HepG2 (cell line): ENCODE results near the gene PTEN. TPM values are rescaled to one million over a fixed set of nuclear protein-coding genes. Genes with fewer than 3 reads are reported as not detected.
A peak's percentile ranks its signal among the peaks of the same experiment; 100 is the strongest.

Experiments
- ARHGAP35 ChIP-seq: sonication (generic); formaldehyde crosslinking; IDR thresholded peaks from 2 replicates; pipeline ENCODE4 v1.9.0; 2022; ENCODE audit warnings: mild to moderate bottlenecking, inconsistent platforms, moderate library complexity, missing genetic modification reagents, borderline replicate concordance
- ARID2 ChIP-seq: sonication (generic); formaldehyde crosslinking; IDR thresholded peaks from 2 replicates; pipeline ENCODE4 v1.8.1; 2022; ENCODE audit warnings: mild to moderate bottlenecking, missing genetic modification reagents, borderline replicate concordance
- HMG20B ChIP-seq: conservative IDR thresholded peaks from 2 replicates; pipeline ENCODE4 v1.6.1; 2016; ENCODE audit warnings: missing genetic modification reagents, missing compliant biosample characterization
- HNRNPLL ChIP-seq: fragments of 200-400 bp; formaldehyde crosslinking; IDR thresholded peaks from 2 replicates; pipeline ENCODE4 v1.6.1; 2017; ENCODE audit warnings: mild to moderate bottlenecking, low read depth, low read length; ENCODE audit not compliant: poor library complexity, severe bottlenecking
- MAF1 ChIP-seq: sonication (generic); formaldehyde crosslinking; IDR thresholded peaks from 2 replicates; pipeline ENCODE4 v1.5.0; 2020; ENCODE audit warnings: missing genetic modification reagents, borderline replicate concordance
- NR2F6 ChIP-seq, 2 experiments: IDR thresholded peaks; 2 replicates each; pipeline ENCODE4 v1.6.1; 2016; ENCODE audit warnings: antibody characterized with exemption in 1 of 2, mild to moderate bottlenecking in 1 of 2
- PHF8 ChIP-seq: sonication (generic); formaldehyde crosslinking; IDR thresholded peaks from 2 replicates; pipeline ENCODE4 v1.5.0; 2020; ENCODE audit warnings: missing genetic modification reagents
- SAP130 ChIP-seq: IDR thresholded peaks from 2 replicates; pipeline ENCODE4 v1.6.1; 2016; ENCODE audit warnings: low read depth
- SIX4 ChIP-seq: sonication (generic); formaldehyde crosslinking; IDR thresholded peaks from 2 replicates; pipeline ENCODE4 v1.4.0; 2020; ENCODE audit warnings: missing genetic modification reagents
- THYN1 ChIP-seq: sonication (generic); formaldehyde crosslinking; IDR thresholded peaks from 2 replicates; pipeline ENCODE4 v1.8.1; 2023; ENCODE audit warnings: low read depth, mild to moderate bottlenecking, moderate library complexity, missing genetic modification reagents, borderline replicate concordance
- ZBTB38 ChIP-seq: sonication (generic); formaldehyde crosslinking; IDR thresholded peaks from 2 replicates; pipeline ENCODE4 v1.5.1; 2020; ENCODE audit warnings: mild to moderate bottlenecking, missing genetic modification reagents
- ZFAT ChIP-seq: sonication (generic); formaldehyde crosslinking; conservative IDR thresholded peaks from 2 replicates; pipeline ENCODE4 v1.8.1; 2023; ENCODE audit warnings: missing genetic modification reagents, inconsistent platforms
- ZNF326 ChIP-seq: sonication (generic); formaldehyde crosslinking; IDR thresholded peaks from 2 replicates; pipeline ENCODE4 v1.4.0; 2020; ENCODE audit warnings: missing genetic modification reagents, borderline replicate concordance
- ZNF501 ChIP-seq: sonication (generic); formaldehyde crosslinking; IDR thresholded peaks from 2 replicates; pipeline ENCODE4 v1.5.1; 2020; ENCODE audit warnings: mild to moderate bottlenecking, moderate library complexity, missing genetic modification reagents
- ZNF780A ChIP-seq: sonication (generic); formaldehyde crosslinking; IDR thresholded peaks from 2 replicates; pipeline ENCODE4 v1.8.0; 2022; ENCODE audit warnings: mild to moderate bottlenecking, missing genetic modification reagents, moderate library complexity
- polyA plus RNA-seq, 8 experiments: library from polyadenylated mRNA; depleted of rRNA in 3 of 8; stranded (reverse) in 7 of 8; unstranded in 1 of 8; fragments of >200 nt; fragmentation: Illumina TruSeq in 4 of 8; extraction: Trizol in 4 of 8; gene quantifications; 2 replicates each; pipeline versions ENCODE4 v1.2.1 to v1.2.3, GENCODE V29; 2011 to 2016; ENCODE audit warnings: low read depth in 4 of 8, missing spikeins in 1 of 8, mixed read lengths in 1 of 8; ENCODE audit not compliant: insufficient read depth in 1 of 8
- total RNA-seq, 5 experiments: library from RNA; depleted of rRNA; stranded (reverse); fragments of >200 nt; fragmentation: Illumina TruSeq; extraction: Trizol; gene quantifications; 2 replicates each; pipeline ENCODE4 v1.2.3, GENCODE V29; 2016; ENCODE audit warnings: low read depth in 1 of 5
- TF ChIP-seq, protein P1 (sequence below): sonication (generic); formaldehyde crosslinking; IDR thresholded peaks from 2 replicates; pipeline ENCODE4 v1.8.1; 2023; ENCODE audit warnings: missing genetic modification reagents, inconsistent platforms, borderline replicate concordance
- TF ChIP-seq, protein P2 (sequence below): sonication (generic); formaldehyde crosslinking; IDR thresholded peaks from 2 replicates; pipeline ENCODE4 v1.5.1; 2020; ENCODE audit warnings: missing genetic modification reagents, mild to moderate bottlenecking, borderline replicate concordance

Gene PTEN
- total and polyA plus RNA-seq, 2 of the 13 experiments (the other 11 are each of a cell fraction or from before 2014, with no cell fraction given) = 30.3 to 61.3 TPM

DNA sequence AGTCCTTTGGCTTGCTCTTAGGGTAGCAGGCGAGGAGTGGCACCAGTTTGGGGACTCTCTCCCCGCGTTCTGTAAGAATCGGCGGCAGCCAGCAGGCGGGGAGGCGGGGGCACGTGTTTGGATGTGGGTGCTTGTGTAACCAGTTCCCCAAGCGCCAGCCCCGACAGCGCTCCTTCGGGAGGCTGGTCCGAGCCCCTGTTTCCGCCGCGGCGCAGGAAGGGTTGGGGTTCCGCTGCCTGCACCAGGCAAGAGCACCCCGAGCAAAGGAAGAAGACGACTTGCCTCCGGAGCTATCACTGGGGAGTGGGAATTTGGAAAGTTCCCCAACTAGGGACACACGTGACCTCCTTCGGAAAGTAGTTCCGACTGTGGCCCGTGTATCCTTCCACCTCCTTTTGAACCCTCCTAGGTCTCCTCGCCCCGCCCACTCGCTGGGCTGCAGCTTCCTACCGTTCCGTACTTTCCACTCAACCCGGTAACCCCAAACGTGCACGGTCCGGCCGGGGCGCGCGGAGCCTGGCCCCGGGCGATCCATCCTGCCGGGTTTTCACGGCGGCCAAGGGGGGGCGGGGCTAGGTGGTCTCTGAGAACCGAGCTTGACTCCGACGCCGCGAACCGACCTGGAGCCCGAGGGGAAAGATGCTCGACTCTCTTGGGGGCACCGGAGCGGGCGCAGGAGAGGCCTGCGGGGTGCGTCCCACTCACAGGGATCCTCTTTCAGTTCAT, 1.3 kb upstream of the PTEN start (continued):
- TF ChIP-seq PHF8 (CRISPR knock-in tag) (peak; percentile 77; the same call in 1 of the 2 replicates), SIX4 (peak; percentile 72), ZBTB38 (CRISPR knock-in tag) (peak; percentile 49; the same call in 1 of the 2 replicates), ZFAT (CRISPR knock-in tag) (peak; percentile 63; the same call in 1 of the 2 replicates), ARHGAP35 (no peak), SAP130 (CRISPR knock-in tag) (peak; percentile 92), MAF1 (peak; percentile 65; the same call in 1 of the 2 replicates), ARID2 (CRISPR knock-in tag) (peak; percentile 91; the same call in 1 of the 2 replicates), ZNF326 (CRISPR knock-in tag) (no peak; the same call in 1 of the 2 replicates), HNRNPLL (peak; percentile 78), HMG20B (no peak; the same call in 1 of the 2 replicates), ZNF501 (CRISPR knock-in tag) (peak; percentile 77), ZNF780A (CRISPR knock-in tag) (no peak), NR2F6 (IDR thresholded peaks at IDR 0.05) (peak; percentile 39; the same call in 1 of the 2 replicates), NR2F6 (CRISPR knock-in tag; IDR thresholded peaks at IDR 0.05) (peak; percentile 70), THYN1 (CRISPR knock-in tag) (no peak)
- TF ChIP-seq, protein P1, sequence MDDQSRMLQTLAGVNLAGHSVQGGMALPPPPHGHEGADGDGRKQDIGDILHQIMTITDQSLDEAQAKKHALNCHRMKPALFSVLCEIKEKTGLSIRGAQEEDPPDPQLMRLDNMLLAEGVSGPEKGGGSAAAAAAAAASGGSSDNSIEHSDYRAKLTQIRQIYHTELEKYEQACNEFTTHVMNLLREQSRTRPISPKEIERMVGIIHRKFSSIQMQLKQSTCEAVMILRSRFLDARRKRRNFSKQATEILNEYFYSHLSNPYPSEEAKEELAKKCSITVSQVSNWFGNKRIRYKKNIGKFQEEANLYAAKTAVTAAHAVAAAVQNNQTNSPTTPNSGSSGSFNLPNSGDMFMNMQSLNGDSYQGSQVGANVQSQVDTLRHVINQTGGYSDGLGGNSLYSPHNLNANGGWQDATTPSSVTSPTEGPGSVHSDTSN = peak; percentile 60; the same call in 1 of the 2 replicates
- TF ChIP-seq, protein P2, sequence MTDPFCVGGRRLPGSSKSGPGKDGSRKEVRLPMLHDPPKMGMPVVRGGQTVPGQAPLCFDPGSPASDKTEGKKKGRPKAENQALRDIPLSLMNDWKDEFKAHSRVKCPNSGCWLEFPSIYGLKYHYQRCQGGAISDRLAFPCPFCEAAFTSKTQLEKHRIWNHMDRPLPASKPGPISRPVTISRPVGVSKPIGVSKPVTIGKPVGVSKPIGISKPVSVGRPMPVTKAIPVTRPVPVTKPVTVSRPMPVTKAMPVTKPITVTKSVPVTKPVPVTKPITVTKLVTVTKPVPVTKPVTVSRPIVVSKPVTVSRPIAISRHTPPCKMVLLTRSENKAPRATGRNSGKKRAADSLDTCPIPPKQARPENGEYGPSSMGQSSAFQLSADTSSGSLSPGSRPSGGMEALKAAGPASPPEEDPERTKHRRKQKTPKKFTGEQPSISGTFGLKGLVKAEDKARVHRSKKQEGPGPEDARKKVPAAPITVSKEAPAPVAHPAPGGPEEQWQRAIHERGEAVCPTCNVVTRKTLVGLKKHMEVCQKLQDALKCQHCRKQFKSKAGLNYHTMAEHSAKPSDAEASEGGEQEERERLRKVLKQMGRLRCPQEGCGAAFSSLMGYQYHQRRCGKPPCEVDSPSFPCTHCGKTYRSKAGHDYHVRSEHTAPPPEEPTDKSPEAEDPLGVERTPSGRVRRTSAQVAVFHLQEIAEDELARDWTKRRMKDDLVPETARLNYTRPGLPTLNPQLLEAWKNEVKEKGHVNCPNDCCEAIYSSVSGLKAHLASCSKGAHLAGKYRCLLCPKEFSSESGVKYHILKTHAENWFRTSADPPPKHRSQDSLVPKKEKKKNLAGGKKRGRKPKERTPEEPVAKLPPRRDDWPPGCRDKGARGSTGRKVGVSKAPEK = no peak
